ENCODE data around the gene CLCN6.

The CLCN6 gene

GRCh38 chr1:11784256-11784992 lies 21.6 kb upstream of the CLCN6 start:
- no peak overlapping the region for H3K4me3 ChIP-seq (ENCODE audit: low read length)
- TF ChIP-seq EZH2phosphoT487 (IDR thresholded peaks at IDR 0.05; ENCODE audit: low read depth) = no peak
- no peak for TF ChIP-seq CTCF (IDR thresholded peaks at IDR 0.05; ENCODE audit: low read depth, low read length)
- H3K27me3 ChIP-seq (ENCODE audit: low read depth, low read length) = no peaks in the 10 kb centered on the region
- H3K4me2 ChIP-seq (ENCODE audit: low read length) = peak overlapping the region; percentile 48
- no peak overlapping the region for H3K27ac ChIP-seq (ENCODE audit: low read length)
- H3K36me3 ChIP-seq (replicated peaks; ENCODE audit: low read depth, low read length) = no peaks in the 10 kb centered on the region
- H3K79me2 ChIP-seq (ENCODE audit: low read length) = no peaks in the 10 kb centered on the region
- no peaks in the 10 kb centered on the region for H4K20me1 ChIP-seq (ENCODE audit: insufficient read depth, low read length)
- H3K4me1 ChIP-seq (ENCODE audit: low read length) = peaks cover 3% of the 10 kb centered on the region; the same call in 1 of the 2 replicates
- no peak overlapping the region for H2AFZ ChIP-seq (ENCODE audit: low read depth, low read length)
- H3K9me3 ChIP-seq (ENCODE audit: insufficient read depth, low read length) = no peaks in the 10 kb centered on the region
- no peak overlapping the region for H3K9ac ChIP-seq (ENCODE audit: low read length)

- TF ChIP-seq EZH2phosphoT487 (IDR thresholded peaks at IDR 0.05; ENCODE audit: low read depth) = no peak
- peak; percentile 62 for TF ChIP-seq CTCF (IDR thresholded peaks at IDR 0.05; ENCODE audit: low read depth, low read length)
- H2AFZ ChIP-seq (ENCODE audit: low read depth, low read length) = no peak overlapping the region
- no peak overlapping the region for H3K9ac ChIP-seq (ENCODE audit: low read length)
- H4K20me1 ChIP-seq (ENCODE audit: insufficient read depth, low read length) = no peaks in the 10 kb centered on the region
- peaks cover 3% of the 10 kb centered on the region; the same call in 1 of the 2 replicates for H3K4me1 ChIP-seq (ENCODE audit: low read length)
- peak overlapping the region; percentile 48 for H3K4me2 ChIP-seq (ENCODE audit: low read length)
- H3K27me3 ChIP-seq (ENCODE audit: low read depth, low read length) = no peaks in the 10 kb centered on the region
- H3K27ac ChIP-seq (ENCODE audit: low read length) = no peak overlapping the region
- no peaks in the 10 kb centered on the region for H3K36me3 ChIP-seq (replicated peaks; ENCODE audit: low read depth, low read length)
- H3K79me2 ChIP-seq (ENCODE audit: low read length) = no peaks in the 10 kb centered on the region
- H3K4me3 ChIP-seq (ENCODE audit: low read length) = 0 out of 2 replicates have a peak overlapping the region, but pooled peaks have one; percentile 31
- no peaks in the 10 kb centered on the region for H3K9me3 ChIP-seq (ENCODE audit: insufficient read depth, low read length)
Observed at GRCh38 chr1:11784993-11785769, 20.8 kb upstream of the CLCN6 start.

GRCh38 chr1:11786168-11786567 lies 19.8 kb upstream of the CLCN6 start:
- peaks cover 11% of the 10 kb centered on the region for H3K4me1 ChIP-seq (ENCODE audit: low read length)
- no peaks in the 10 kb centered on the region for H3K27me3 ChIP-seq (ENCODE audit: low read depth, low read length)
- H3K9ac ChIP-seq (ENCODE audit: low read length) = no peak overlapping the region
- no peak overlapping the region for H2AFZ ChIP-seq (ENCODE audit: low read depth, low read length)
- H3K4me3 ChIP-seq (ENCODE audit: low read length) = no peak overlapping the region
- H3K9me3 ChIP-seq (ENCODE audit: insufficient read depth, low read length) = no peaks in the 10 kb centered on the region
- no peak overlapping the region for H3K4me2 ChIP-seq (ENCODE audit: low read length)
- H3K27ac ChIP-seq (ENCODE audit: low read length) = no peak overlapping the region
- H4K20me1 ChIP-seq (ENCODE audit: insufficient read depth, low read length) = no peaks in the 10 kb centered on the region
- H3K36me3 ChIP-seq (replicated peaks; ENCODE audit: low read depth, low read length) = no peaks in the 10 kb centered on the region
- TF ChIP-seq EZH2phosphoT487 (IDR thresholded peaks at IDR 0.05; ENCODE audit: low read depth) (no peak), CTCF (IDR thresholded peaks at IDR 0.05; ENCODE audit: low read depth, low read length) (no peak)
- no peaks in the 10 kb centered on the region for H3K79me2 ChIP-seq (ENCODE audit: low read length)

- no peak overlapping the region for H3K27ac ChIP-seq (ENCODE audit: low read length)
- no peak overlapping the region for H3K9ac ChIP-seq (ENCODE audit: low read length)
Observed at GRCh38 chr1:11787251-11787803, 18.7 kb upstream of the CLCN6 start.

More at GRCh38 chr1:11787251-11787803, 18.7 kb upstream of the CLCN6 start:
- H3K4me1 ChIP-seq (ENCODE audit: low read length) = peaks cover 22% of the 10 kb centered on the region
- no peaks in the 10 kb centered on the region for H3K9me3 ChIP-seq (ENCODE audit: insufficient read depth, low read length)
- no peak overlapping the region for H3K4me2 ChIP-seq (ENCODE audit: low read length)
- H4K20me1 ChIP-seq (ENCODE audit: insufficient read depth, low read length) = no peaks in the 10 kb centered on the region
- H2AFZ ChIP-seq (ENCODE audit: low read depth, low read length) = no peak overlapping the region
- H3K27me3 ChIP-seq (ENCODE audit: low read depth, low read length) = no peaks in the 10 kb centered on the region
- H3K79me2 ChIP-seq (ENCODE audit: low read length) = no peaks in the 10 kb centered on the region
- TF ChIP-seq CTCF (IDR thresholded peaks at IDR 0.05; ENCODE audit: low read depth, low read length) (no peak), EZH2phosphoT487 (IDR thresholded peaks at IDR 0.05; ENCODE audit: low read depth) (no peak)
- no peak overlapping the region for H3K4me3 ChIP-seq (ENCODE audit: low read length)
- no peaks in the 10 kb centered on the region for H3K36me3 ChIP-seq (replicated peaks; ENCODE audit: low read depth, low read length)
